GM21619 (cell line): ENCODE measurements around the gene CD8A.
"Not testable (repeated sequence)": the region's sequence is repeated elsewhere in the genome, so short reads cannot be mapped to it uniquely, and the experiment has no call there.

Experiments
- ATAC-seq: cut with Tn5 transposase; IDR thresholded peaks from one replicate; pipeline ENCODE4 v1.9.1; 2021; ENCODE audit not compliant: unreplicated experiment

The CD8A gene

DNA sequence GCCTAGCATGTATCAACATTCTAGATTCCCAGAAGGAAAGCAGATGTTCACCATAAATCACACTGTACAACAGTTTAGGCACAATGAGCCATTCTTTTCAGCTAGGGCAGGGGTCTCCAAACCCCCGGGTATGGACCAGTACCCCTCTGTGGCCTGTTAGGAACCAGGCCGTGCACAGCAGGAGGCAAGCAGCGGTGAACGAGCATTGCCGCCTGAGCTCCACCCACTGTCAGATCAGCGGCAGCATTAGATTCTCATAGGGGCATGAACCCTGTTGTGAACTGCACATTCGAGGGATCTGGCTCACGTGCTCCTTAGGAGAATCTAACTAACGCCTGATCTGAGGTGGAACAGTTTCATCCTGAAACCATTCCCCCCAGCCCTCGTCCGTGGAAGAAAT is 50.8 kb downstream of the CD8A start:
- not testable (repeated sequence) for ATAC-seq

DNA sequence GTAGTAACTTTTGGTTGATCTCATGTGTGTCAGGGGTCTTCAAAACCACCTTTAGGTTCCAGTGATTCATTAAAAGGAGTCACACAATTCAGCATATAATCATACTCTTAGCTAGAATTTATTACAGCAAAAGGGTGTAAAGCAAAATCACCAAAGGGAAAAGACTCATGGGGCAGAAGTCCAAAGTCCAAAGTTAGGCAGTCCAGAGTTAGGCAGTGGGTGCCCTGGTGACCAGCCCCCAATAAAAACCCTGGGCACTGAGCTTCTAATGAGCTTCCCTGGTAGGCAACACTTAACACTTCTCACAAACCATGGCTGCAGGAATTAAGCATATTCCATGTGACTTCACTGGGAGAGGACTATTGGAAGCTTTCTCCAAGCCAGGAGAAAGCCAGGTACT is 51.2 kb downstream of the CD8A start:
- not testable (repeated sequence) for ATAC-seq

DNA sequence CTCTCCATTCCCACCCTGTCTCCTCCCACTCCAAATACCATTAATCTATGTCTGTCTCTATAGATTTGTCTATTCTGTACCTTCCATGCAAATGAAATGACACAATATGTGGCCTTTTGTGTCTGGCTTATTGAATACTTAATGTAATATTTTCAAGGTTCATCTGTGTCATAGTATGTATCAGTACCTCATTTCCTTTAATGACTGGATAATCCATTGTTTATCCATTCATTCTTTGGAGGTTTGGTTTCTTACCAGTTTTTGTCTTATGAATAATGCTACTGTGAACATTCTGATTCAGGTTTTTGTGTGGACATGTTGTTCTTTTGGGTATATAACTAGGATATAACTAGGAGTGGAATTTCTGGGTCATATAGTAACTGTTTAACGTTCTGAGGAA is 55.8 kb downstream of the CD8A start:
- ATAC-seq: not testable (repeated sequence)
